Activated CD4-positive, alpha-beta T cell treated with anti-CD3 and anti-CD28 coated beads, Interleukin-2, amount 50 U/mL, for 1 hour (primary cell): ENCODE data around the gene SNN.
A peak's percentile ranks its signal among the peaks of the same experiment; 100 is the strongest.

Experiments
- DNase-seq: peaks from one replicate; pipeline ENCODE4 v3.0.0-alpha.2; 2020

Gene SNN

GRCh38 chr16:11635679-11636171 lies 32.5 kb upstream of the SNN start:
- no peak for DNase-seq

GRCh38 chr16:11636172-11636721 lies 32.0 kb upstream of the SNN start:
- DNase-seq, result no peak

- DNase-seq, result no peak
Observed at GRCh38 chr16:11637320-11637719, 30.9 kb upstream of the SNN start.

GRCh38 chr16:11638140-11638539 lies 30.1 kb upstream of the SNN start:
- no peak for DNase-seq

GRCh38 chr16:11639008-11639562 lies 29.2 kb upstream of the SNN start:
- no peak for DNase-seq

DNA sequence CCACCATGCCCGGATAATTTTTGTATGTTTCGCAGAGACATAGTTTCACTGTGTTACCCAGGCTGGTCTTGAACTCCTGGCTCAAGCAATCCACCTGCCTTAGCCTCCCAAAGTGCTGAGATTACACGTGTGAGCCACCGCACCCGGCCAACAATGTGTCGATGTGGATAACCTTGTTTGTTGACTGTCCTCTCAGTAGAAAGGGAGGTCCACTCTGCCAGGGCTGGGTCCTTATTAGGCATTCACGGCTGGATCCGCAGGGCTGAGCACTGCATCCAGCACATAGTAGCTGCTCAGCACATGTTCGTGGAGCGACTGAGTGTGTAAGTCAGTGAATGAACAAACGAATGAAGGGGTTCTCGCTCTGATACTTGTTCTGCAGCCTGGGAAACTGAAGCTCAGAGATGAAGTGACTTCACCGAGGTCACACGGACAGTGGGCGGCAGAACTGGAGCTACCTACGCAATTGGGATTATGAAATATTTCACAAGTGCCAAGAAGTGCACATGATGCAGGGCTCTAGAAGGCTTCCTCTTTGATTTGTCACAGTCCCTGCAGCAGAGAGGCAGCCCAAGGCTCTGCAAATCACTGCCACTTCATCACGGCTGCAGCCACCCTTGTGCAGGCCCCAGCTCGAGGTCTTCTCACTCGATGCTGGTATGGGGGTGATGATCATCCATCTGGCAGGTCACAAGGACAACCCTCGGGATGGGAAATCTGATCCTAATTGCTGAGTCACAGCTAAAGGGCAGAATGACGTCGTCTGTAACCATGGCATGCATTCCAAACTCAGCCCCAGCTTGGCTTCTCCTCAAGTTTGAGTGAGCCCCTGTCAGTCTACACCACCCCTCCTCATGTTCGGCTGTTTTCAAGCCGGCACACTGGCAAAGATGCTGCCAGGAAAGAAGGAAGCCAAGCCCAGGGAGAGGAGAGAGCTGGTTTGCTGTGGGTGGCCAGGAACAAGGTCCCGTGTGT lies 28.0 kb upstream of the SNN start:
- no peak for DNase-seq

DNA sequence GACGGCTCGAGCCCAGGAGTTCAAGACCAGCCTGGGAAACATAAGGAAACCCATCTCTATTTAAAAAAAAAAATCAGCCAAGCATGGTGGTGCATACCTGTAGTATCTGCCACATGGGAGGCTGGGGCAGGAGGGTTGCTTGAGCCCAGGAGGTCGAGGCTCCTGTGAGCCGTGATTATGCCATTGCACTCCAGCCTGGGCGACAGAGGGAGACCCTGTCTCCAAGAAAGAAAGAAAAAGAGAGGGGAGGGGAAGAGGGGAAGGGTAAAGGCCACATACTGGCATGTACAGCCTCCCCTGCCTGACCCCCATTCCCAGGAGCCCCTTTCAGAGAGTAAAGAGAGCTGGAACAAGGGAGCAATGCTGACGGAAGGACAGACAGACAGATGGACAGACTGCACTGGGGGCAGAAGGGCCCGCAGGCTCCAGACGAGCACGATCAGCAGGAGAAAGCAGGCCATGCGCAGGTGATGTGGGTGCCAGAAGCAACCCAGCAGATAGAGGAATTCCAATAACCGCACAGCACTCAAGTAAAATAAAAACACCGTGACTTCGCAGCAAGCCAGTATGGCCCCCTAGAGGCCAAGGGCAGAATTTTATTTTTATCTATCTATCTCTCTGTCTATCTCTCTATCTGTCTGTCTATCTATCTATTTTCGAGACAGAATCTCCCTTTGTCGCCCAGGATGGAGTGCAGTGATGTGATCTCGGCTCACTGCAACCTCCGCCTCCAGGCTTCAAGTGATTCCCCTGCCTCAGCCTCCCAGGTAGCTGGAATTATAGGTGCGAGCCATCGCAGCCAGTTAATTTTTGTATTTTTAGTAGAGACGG lies 27.1 kb upstream of the SNN start:
- peak; percentile 31 for DNase-seq

GRCh38 chr16:11642765-11643116 lies 25.5 kb upstream of the SNN start:
- no peak for DNase-seq

GRCh38 chr16:11649276-11649675 lies 19.0 kb upstream of the SNN start:
- DNase-seq, result no peak

DNA sequence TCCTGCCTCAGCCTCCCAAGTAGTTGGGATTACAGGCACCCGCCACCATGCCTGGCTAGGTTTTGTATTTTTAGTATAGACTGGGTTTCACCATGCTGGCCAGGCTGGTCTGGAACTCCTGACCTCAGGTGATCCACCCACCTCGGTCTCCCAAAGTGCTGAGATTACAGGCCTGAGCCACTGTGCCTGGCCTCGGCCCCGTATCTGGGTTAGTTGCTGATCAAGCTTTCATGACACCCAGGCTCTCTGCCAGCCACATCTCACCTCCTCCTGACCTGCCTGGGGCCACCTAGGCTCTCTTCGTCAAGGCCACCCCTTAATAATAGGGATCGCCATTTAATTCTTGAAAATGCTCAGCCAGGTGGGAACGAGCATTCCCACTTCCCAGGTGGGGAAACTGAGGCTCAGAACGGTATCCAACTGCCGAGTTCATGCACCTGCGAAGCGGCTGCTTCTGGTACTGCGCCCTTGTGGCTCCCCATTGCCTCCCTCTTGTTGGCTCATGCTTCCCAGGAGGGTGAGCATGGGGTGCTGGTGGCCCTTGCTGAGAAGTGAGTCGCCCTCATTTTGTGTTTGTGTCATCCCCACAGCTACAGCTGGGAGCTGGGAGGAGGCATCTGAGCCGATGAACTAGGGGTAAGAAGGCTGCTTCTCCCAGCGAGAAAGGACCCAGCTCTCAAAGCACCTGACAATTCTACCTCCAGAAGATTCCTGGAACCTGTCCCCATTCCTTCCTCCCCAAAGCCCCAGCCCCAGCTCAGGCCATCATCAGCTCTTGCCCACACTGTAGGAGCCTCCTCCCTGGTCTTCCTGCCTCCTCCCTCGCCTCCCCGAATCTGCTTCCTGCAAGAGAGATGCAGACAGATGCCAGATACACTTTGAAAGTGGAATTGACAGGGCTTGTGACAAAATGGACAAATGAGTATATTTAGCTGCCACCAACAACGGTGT lies 17.3 kb upstream of the SNN start:
- no peak for DNase-seq

GRCh38 chr16:11651796-11652195 lies 16.5 kb upstream of the SNN start:
- no peak for DNase-seq

GRCh38 chr16:11655655-11656054 lies 12.6 kb upstream of the SNN start:
- no peak for DNase-seq

GRCh38 chr16:11657556-11657955 lies 10.7 kb upstream of the SNN start:
- DNase-seq, result no peak

DNA sequence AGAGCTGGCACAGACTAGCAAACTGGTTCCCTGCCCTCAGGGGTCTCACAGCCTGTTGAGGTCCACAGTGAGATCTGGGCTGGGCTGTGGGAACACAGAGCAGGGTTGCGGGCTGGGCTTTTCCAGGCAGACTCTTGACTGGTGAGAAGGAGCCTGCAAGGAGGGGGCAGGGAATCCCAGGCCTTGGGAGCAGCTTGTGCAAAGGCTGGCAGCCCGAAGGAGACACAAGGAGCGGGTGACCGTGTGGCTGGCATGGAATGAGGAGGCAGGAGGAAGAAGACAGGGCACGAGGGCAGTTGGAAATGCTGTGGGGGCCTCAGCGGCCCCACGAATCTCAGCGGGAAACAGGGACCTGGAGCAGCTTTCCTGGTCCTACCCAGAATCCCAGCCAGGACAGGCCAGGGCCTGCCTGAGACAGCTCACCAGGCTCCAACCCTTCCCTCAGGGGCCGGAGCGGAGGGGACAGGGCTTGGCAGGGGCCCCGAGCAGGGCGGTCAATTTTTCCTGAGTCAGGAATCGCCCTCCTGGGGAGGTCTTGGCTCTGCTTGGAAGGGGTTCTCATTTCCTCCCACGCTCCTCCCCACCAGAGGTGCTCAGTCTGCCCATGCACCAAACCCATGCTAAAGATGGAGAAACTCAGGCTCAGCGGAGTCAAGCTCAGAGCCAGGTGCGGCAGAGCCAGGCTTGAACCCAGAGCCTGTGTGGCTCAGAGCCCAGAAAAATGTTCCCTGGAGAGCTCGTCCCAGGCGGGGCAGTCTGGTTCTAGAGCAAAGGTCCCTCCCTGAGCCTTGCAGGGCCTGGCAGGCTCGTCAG lies 9.2 kb upstream of the SNN start:
- DNase-seq, result no peak

DNA sequence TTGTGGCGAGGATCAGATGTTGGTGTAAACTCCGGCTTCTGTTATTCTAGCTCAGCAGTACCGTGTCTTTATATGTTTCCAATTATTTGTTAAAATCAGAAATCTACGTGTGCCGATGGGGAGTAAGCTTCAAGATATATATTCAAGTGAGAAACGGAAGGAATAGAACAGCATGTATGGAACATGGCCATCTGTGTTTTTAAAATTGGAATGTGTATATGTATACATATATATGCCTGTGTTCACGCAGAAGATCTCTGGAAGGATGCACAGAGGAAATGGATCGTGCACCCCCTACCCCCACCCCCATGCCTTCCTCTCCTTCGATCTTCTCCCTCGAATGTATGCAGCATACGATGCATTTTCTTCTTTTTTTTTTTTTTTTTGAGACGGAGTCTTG lies 7.7 kb upstream of the SNN start:
- DNase-seq, result no peak

DNA sequence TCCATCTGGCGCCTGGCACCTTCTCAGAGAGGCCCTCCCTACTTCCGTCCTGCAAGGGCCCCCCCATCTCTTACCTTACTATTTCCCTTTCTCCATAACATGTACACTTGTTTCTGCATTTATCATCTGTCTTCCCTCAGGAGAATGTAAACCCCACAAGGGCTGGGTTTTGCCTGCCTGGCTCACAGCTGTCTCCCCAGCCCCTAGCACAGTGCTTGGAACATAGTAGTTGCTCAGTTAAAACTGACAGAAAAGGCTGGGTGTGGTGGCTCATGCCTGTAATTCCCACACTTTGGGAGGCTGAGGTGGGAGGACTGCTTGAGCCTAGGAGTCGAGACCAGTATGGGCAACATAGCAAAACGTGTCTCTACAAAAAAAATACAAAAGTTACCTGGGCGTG lies 5.7 kb upstream of the SNN start:
- DNase-seq, result no peak

- no peak for DNase-seq
Observed at GRCh38 chr16:11665071-11665491, 3.2 kb upstream of the SNN start.

GRCh38 chr16:11666103-11667055 lies 1.9 kb upstream of the SNN start:
- no peak for DNase-seq

GRCh38 chr16:11667221-11667823 lies 933 bp upstream of the SNN start:
- DNase-seq, result no peak
